Spleen (tissue), 7 donors: ENCODE results near the gene MTMR3.

Experiments used
- POLR2A ChIP-seq, 3 donors: fragments of 450-650 bp; IDR thresholded peaks; one replicate each; pipeline ENCODE4 v1.5.1; 2017; ENCODE audit warnings: antibody characterized with exemption in 3 of 3, mild to moderate bottlenecking in 1 of 3
- POLR2AphosphoS5 ChIP-seq, 3 donors: sonication (generic); formaldehyde crosslinking; IDR thresholded peaks; one replicate each; pipeline ENCODE4 v1.5.1; 2017; ENCODE audit warnings: antibody characterized with exemption in 3 of 3
- TF ChIP-seq, protein P1 (sequence below), 11 experiments: fragments of 200-600 bp in 7 of 11; fragments of 450-650 bp in 4 of 11; sonication (generic) in 4 of 11; IDR thresholded peaks in 8 of 11; conservative IDR thresholded peaks in 3 of 11; 1 replicate in 7 of 11; 2 replicates in 4 of 11; pipeline versions ENCODE4 v1.4.0 to v1.8.0; 2016 to 2021; ENCODE audit warnings: antibody characterized with exemption in 11 of 11, inconsistent platforms in 4 of 11, mild to moderate bottlenecking in 1 of 11
- donor health status: DM: no; HTN: no; CAD: no; lungs with moderate emphysema.
- donor health status: DM: no; HTN: no; CAD: no.
- donor health status: DM: no; HTN: no; CAD: no.

- TF ChIP-seq, protein P1, sequence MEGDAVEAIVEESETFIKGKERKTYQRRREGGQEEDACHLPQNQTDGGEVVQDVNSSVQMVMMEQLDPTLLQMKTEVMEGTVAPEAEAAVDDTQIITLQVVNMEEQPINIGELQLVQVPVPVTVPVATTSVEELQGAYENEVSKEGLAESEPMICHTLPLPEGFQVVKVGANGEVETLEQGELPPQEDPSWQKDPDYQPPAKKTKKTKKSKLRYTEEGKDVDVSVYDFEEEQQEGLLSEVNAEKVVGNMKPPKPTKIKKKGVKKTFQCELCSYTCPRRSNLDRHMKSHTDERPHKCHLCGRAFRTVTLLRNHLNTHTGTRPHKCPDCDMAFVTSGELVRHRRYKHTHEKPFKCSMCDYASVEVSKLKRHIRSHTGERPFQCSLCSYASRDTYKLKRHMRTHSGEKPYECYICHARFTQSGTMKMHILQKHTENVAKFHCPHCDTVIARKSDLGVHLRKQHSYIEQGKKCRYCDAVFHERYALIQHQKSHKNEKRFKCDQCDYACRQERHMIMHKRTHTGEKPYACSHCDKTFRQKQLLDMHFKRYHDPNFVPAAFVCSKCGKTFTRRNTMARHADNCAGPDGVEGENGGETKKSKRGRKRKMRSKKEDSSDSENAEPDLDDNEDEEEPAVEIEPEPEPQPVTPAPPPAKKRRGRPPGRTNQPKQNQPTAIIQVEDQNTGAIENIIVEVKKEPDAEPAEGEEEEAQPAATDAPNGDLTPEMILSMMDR (IDR thresholded peaks at IDR 0.05 in 8 of 11, conservative IDR thresholded peaks at IDR 0.05 in 3 of 11): no peak
- TF ChIP-seq POLR2A (IDR thresholded peaks at IDR 0.05) (no peak), POLR2AphosphoS5 (IDR thresholded peaks at IDR 0.05) (no peak)
These were observed 11.3 kb upstream of the MTMR3 start for GRCh38 chr22:29871684-29872083.
